HG03060 (cell line): ENCODE results near the gene COPA.

Source experiments
- ATAC-seq: cut with Tn5 transposase; IDR thresholded peaks from one replicate; pipeline ENCODE4 v1.9.1; 2021; ENCODE audit warnings: low read depth, moderate number of reproducible peaks; ENCODE audit not compliant: unreplicated experiment

Gene COPA

DNA sequence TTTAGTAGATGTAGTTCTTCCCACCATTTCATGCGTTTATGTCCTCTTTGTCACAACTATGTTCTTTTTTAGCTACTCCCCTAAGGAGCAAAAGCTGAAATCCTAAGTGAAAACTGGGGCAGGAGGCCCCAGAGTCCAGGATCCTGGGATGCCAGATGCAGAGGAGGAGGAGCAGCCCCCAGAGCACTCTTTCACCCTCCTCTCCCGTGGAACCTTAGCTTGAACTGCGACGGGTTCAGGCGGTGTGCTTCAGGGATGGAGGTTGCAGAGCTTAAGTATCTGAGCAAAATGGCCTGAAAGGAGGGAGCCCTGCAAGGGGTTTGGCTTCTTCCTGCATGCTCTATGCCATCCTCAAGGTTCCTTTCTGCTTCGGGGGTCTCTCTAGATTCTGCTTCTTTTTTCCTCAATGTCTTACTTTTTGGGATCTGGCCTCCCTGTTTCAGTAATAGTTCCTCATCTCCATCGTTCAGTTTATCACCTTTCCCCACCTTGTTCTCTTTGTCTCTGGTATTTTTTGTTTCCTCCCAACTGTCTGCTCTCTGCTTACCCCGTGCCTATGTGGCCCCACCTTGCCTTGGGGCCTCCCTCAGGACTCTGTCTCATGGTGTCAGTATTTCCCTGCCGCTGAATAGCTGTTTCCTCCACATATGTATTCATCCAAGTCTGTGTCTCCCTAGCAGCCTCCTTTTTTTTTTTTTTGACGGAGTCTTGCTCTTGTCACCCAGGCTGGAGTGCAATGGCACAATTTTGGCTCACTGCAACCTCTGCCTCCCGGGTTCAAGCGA is 21.1 kb upstream of the COPA start:
- no peak for ATAC-seq

- ATAC-seq = no peak
Measured at GRCh38 chr1:160363010-160363409, 20.0 kb upstream of the COPA start.

DNA sequence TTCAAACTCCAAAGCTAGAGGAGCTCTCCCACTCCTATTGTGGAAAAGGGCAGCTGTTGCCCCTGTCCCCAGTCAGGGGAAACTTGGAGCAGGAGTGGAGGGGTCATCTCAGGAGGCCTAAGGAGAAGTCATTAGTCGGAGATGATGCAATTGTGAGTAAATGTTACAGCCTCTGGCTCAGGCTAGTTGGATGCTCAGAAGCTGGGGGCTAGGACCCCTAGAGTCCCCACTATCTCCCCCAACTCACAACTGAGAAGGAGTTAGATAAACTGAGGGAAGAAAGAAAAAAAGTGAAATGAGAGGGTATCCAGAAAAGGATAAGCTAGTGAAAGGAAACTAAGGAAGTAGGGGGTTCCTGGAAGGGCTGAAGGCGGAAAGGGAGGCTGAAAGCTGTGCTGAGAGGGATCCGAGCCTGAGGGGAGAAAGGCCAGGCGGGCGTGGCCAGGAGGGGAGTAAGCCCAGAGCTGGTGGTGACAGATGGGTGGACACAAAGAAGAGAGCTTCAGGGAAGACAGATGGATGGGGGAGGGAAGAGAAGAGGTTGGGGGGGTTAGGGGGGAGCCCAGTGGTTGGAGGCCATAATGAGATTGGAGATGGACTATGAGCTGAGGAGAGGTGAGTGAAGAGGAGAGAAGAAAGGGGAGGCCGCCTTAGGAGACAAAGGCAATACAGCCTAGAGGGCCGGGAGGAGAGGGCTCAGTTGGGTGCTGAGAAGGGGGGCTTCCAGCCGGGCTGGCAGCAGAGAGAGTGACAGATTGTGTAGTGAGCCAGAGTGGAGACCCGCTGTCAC is 19.3 kb upstream of the COPA start:
- ATAC-seq = no peak

DNA sequence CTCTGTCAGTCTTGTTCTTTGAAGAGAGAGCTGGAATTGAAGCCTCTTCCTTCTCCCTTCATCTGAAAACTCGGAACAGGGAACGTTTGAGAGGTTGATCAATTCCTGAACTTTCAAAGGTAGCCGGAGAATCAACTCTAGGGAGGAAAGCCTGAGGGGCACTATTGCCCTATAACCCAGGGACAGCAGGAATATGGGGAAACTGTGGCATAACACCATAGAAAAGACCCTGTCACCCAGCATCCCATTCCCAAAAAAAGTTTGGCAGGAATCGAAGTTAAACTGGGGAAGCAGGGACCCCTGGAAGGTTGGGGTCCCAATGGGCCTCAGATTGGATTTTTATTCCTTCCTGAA is 18.7 kb upstream of the COPA start:
- no peak for ATAC-seq

- ATAC-seq = no peak
Measured at GRCh38 chr1:160361199-160361598, 18.1 kb upstream of the COPA start.

- no peak for ATAC-seq
Measured at GRCh38 chr1:160360227-160360695, 17.2 kb upstream of the COPA start.

DNA sequence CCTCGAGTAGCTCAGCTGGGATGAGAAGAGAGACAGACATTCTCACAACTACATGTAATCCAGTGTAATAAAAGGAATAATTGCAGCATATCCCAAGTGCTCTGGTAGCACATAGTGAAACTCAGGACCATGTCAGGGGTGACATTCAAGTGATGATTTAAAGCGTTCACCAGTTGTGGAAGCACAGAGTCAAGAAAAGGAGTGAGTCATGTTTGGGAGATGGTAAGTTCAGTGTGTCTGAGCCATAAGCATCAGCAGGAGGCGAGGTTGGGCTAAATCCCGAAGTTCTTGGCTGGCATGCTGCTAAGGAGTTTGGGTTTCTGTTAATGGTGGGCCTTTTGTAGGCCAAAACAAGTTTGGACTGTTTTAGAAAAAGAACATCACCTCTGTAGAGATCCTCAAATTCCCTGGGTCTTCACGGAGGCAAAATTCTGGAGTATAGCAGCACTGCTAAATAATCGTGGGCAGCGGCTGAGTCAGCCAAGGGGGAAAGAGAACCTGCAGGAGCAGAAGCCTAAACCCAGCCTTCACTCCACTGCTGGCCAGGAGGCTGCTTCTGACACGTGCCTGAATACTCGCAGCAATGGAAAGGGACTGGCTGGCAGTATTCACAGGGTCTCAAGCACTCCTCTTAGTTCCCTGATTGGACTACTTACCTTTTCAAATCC is 16.6 kb upstream of the COPA start:
- no peak for ATAC-seq

- ATAC-seq = no peak
Measured at GRCh38 chr1:160358073-160358472, 15.0 kb upstream of the COPA start.

DNA sequence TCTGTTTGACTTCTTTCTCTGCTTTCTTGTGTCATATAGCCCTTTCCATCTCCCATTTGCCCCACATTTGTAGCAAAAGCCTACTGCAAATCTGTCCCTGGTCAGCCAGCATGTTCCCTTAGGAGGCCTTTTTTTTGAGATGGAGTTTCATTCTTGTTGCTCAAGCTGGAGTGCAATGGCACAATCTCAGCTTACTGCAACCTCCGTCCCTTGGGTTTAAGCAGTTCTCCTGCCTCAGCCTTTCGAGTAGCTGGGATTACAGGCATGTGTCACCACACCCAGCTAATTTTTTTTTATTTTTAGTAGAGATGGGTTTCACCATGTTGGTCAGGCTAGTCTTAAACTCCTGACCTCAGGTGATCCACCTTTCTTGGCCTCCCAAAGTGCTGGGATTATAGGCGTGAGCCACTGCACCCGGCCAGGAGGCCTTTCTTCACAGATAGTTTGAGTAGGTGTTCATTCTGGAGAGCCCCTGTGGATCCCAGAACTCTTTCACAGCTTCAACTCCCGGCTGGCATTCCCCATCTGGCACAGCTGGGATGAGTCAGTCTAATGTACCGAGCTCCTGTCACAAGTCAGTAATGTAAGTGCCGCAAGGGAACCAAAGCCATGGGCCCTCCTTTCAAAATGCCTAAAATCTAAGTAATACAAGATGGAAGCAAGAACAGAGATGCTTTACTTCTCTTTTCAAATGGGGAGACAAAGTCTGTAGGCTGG is 14.4 kb upstream of the COPA start:
- no peak for ATAC-seq

DNA sequence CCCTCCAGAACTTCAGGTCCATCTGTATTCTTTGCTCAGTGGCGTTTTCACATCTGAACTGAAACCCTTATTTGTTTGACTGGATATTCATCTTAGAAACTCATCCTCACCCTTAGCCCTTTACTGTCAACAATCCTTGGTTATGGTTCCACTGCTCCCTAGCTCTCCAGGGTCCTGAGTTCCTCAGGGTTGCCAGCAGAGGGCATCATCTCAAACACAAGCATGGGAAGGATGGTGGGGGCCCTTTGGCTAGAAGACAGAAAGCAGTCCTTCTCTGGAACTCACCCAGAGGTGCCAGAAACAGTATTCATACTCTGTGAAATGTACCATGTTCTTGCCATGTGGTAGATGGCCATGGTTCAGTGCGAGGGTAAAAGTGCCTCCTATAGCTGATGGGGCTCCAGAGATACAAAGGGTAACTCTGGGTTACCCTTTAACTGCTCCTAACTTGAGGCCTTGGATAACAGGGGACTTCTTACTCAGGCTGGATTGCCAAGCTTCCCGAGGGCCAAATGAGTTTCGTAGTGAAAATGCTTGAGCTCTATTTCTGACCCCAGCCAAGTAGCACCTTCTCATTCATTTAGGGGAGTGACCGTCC is 11.4 kb upstream of the COPA start:
- no peak for ATAC-seq

- ATAC-seq = no peak
Measured at GRCh38 chr1:160353223-160353622, 10.2 kb upstream of the COPA start.

DNA sequence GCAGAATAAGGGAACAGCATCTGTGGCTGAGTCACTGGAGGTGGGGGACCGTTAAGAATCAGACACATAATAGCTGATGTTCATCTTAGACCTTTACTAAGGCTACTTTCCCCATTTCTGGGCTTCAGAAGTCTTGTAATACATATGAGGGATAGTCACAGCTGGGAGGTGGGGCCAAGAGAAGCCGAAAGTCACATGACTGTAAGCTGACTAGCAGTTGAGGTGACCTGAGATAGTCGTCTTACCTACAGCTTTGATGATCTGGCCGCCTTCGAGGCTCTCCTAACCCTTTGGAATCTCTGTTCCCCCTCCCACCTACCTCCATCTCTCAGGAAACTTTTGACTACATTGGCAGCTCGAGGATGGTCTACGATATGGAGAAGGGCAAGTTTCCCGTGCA is 9.5 kb upstream of the COPA start:
- no peak for ATAC-seq

DNA sequence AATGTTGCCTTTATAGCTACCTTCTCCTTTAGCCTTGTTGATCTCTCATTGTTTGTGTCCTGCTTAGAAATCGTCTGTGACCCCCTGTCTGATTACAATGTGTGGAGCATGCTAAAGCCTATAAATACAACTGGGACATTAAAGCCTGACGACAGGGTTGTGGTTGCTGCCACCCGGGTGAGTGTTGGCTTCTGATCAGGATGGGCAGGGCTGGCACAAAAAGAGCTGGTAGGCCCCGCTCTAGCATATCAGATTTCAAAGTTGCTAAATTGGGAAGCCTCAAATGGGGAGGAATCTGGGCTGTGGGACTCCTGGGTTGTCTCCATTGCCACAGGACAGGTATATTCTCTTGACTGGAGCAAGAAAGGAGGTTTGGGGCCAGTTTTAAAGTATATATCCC is 8.6 kb upstream of the COPA start:
- no peak for ATAC-seq

DNA sequence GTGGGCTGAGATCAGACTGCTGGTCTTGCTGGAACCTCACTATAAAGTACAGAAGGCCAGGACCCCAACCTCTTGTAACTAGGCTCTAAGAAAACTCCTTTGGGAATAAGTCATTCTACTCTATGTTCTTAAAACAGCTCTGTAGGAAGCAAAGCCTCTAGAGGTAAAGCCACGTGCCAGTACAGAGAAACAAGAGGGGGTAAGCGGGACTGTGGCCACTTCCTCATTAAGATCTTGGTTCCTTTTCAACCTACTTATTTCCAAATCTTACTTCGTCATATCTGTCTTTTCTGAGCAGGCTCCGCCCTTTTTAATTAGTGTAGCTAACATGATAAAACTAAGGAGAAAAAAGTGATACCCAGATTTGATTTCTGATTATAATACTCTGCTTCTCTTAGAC is 3.9 kb upstream of the COPA start:
- ATAC-seq = no peak

DNA sequence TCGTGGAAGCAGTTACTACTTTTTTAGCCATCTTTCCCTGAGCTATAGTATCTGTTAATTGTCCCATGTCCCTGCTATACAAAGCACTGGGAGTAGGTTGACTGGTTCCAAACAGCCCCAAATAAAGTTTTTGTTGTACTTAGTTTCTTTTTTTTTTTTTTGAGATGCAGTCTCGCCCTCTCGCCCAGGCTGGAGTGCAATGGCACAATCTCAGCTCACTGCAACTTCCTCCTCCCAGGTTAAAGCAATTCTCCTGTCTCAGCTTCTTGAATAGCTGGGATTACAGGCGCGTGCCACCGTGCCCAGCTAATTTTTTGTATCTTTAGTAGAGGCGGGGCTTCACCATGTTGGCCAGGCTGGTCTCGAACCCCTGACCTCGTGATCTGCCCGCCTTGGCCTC is 3.4 kb upstream of the COPA start:
- ATAC-seq = no peak

GRCh38 chr1:160344936-160345335 is 1.9 kb upstream of the COPA start:
- no peak for ATAC-seq

DNA sequence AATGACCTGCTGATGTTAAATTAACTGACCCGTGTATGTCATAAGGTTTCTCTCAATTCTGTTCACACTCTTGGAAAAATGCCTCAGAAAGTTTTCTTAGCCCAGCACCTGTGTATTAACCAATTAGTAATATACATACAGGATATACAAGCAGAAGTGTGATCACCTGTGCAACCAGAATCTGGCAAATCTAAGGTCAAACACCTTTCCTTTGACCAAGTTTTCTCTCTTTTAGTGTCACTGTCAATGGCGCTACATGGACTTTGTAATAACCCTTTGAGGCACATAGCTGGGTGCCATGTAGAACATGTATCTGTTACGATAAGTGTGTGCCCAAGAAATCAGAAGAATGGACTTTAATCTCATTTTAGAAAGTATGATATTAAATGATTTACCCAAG is 1.2 kb upstream of the COPA start:
- ATAC-seq = no peak

- no peak for ATAC-seq
Measured at GRCh38 chr1:160342526-160342925, 524 bp downstream of the COPA start.

- no peak for ATAC-seq
Measured at GRCh38 chr1:160340866-160341265, 2.2 kb downstream of the COPA start.

- no peak for ATAC-seq
Measured at GRCh38 chr1:160340146-160340545, 2.9 kb downstream of the COPA start.
